Panc1 (cell line): ENCODE measurements around the gene GPR82.

Experiments used
- CTCF ChIP-seq: fragments of 450-650 bp; IDR thresholded peaks from 2 replicates; pipeline ENCODE4 v1.5.1; 2017; ENCODE audit warnings: mild to moderate bottlenecking
- POLR2AphosphoS5 ChIP-seq: IDR thresholded peaks from 2 replicates; pipeline ENCODE4 v1.6.1; 2012; ENCODE audit warnings: mild to moderate bottlenecking, low read depth, low read length, moderate library complexity
- REST ChIP-seq, 2 experiments: IDR thresholded peaks; 2 replicates each; pipeline ENCODE4 v1.6.1; 2011 to 2012; ENCODE audit warnings: low read depth in 2 of 2, control low read depth in 1 of 2, low read length in 1 of 2, mild to moderate bottlenecking in 1 of 2, moderate library complexity in 1 of 2; ENCODE audit not compliant: insufficient read depth in 1 of 2
- SIN3A ChIP-seq: IDR thresholded peaks from 2 replicates; pipeline ENCODE4 v1.6.1; 2012; ENCODE audit warnings: low read depth, mild to moderate bottlenecking, low read length, moderate library complexity, borderline replicate concordance; ENCODE audit not compliant: insufficient read depth
- TCF7L2 ChIP-seq: IDR thresholded peaks from 2 replicates; pipeline ENCODE4 v1.6.1; 2011; ENCODE audit warnings: mild to moderate bottlenecking, low read depth, low read length, inconsistent platforms

GRCh38 chrX:41730081-41730480 is 6.1 kb downstream of the GPR82 start:
- TF ChIP-seq CTCF (no peak), POLR2AphosphoS5 (no peak), REST (IDR thresholded peaks at IDR 0.05; ENCODE audit: insufficient read depth in 1 of 2, low read depth in 2 of 2, low read length in 1 of 2) (no peak), SIN3A (no peak), TCF7L2 (no peak)
